Measurements from ENCODE around the gene TUBGCP2. TPM values are rescaled to one million over a fixed set of nuclear protein-coding genes. Genes with fewer than 3 reads are reported as not detected.
A peak's percentile ranks its signal among the peaks of the same experiment; 100 is the strongest.

The TUBGCP2 gene
- total RNA-seq, 1 donor from 2014 or later: 56.2 TPM

- Mint-ChIP-seq H3K27ac (ENCODE audit: unreplicated experiment) (no peak within 1 kb of the TSS), H3K27me3 (ENCODE audit: low read depth, unreplicated experiment) (peaks cover 4% of the 10 kb centered on the region), H3K4me3 (ENCODE audit: unreplicated experiment) (no peak within 1 kb of the TSS), H3K9me3 (ENCODE audit: unreplicated experiment) (no peaks in the 10 kb centered on the region), H3K4me1 (ENCODE audit: low read depth, unreplicated experiment) (peaks cover 15% of the 10 kb centered on the region), H3K36me3 (ENCODE audit: low read depth, unreplicated experiment) (peaks cover 2% of the 10 kb centered on the region)
- no peak for DNase-seq (ENCODE audit: low read depth)
- no peak within 1 kb of the TSS for H3K4me3 ChIP-seq (ENCODE audit: insufficient read depth, low read depth, low read length)
- peaks cover 3% of the 10 kb centered on the region for H3K27me3 ChIP-seq (ENCODE audit: insufficient read depth, low read length)
- no peak for FAIRE-seq
- peak; percentile 48 for TF ChIP-seq EZH2 (IDR thresholded peaks at IDR 0.05; ENCODE audit: insufficient read depth, low read length)
- TF ChIP-seq CTCF (IDR thresholded peaks at IDR 0.05; ENCODE audit: insufficient read depth, low read depth, low read length): no peak
- no peak within 1 kb of the TSS for H2AFZ ChIP-seq (ENCODE audit: low read depth, low read length)
- H3K27ac ChIP-seq (ENCODE audit: low read depth, low read length): no peak within 1 kb of the TSS
- no peak within 1 kb of the TSS for H3K9ac ChIP-seq (ENCODE audit: low read length)
- H3K4me2 ChIP-seq (ENCODE audit: low read length): peak within 1 kb of the TSS; percentile 46
- no peaks in the 10 kb centered on the region for H3K79me2 ChIP-seq (ENCODE audit: insufficient read depth, low read length)
- H3K36me3 ChIP-seq (ENCODE audit: insufficient read depth, low read length): no peaks in the 10 kb centered on the region
- peaks cover 28% of the 10 kb centered on the region for H4K20me1 ChIP-seq (ENCODE audit: insufficient read depth, low read length)
- peaks cover 23% of the 10 kb centered on the region for H3K4me1 ChIP-seq (ENCODE audit: insufficient read depth, low read length)
- H3K9me3 ChIP-seq (ENCODE audit: insufficient read depth, low read depth, low read length): no peaks in the 10 kb centered on the region
Measured at GRCh38 chr10:133276435-133277201, 32.1 kb downstream of the TUBGCP2 start, which contains the start of gene ADAM8. Gene ADAM8, minus strand, starts transcription at chr10:133276868. Its CDS starts 51 bp downstream, at chr10:133276817.

GRCh38 chr10:133276100-133276434 is 32.6 kb downstream of the TUBGCP2 start:
- peaks cover 15% of the 10 kb centered on the region for H3K4me1 Mint-ChIP-seq (ENCODE audit: low read depth, unreplicated experiment)
- H3K4me3 Mint-ChIP-seq (ENCODE audit: unreplicated experiment): no peak overlapping the region
- Histone ChIP-seq H2AFZ (ENCODE audit: low read depth, low read length) (no peak overlapping the region), H3K4me1 (ENCODE audit: insufficient read depth, low read length) (peaks cover 23% of the 10 kb centered on the region), H3K36me3 (ENCODE audit: insufficient read depth, low read length) (no peaks in the 10 kb centered on the region), H3K4me2 (ENCODE audit: low read length) (peak overlapping the region; percentile 46), H3K27ac (ENCODE audit: low read depth, low read length) (no peak overlapping the region), H3K27me3 (ENCODE audit: insufficient read depth, low read length) (peaks cover 3% of the 10 kb centered on the region), H3K9me3 (ENCODE audit: insufficient read depth, low read depth, low read length) (no peaks in the 10 kb centered on the region), H3K9ac (ENCODE audit: low read length) (no peak overlapping the region), H4K20me1 (ENCODE audit: insufficient read depth, low read length) (peaks cover 28% of the 10 kb centered on the region), H3K4me3 (ENCODE audit: insufficient read depth, low read depth, low read length) (no peak overlapping the region), H3K79me2 (ENCODE audit: insufficient read depth, low read length) (no peaks in the 10 kb centered on the region)
- no peak overlapping the region for H3K27ac Mint-ChIP-seq (ENCODE audit: unreplicated experiment)
- no peaks in the 10 kb centered on the region for H3K9me3 Mint-ChIP-seq (ENCODE audit: unreplicated experiment)
- FAIRE-seq: no peak
- peaks cover 4% of the 10 kb centered on the region for H3K27me3 Mint-ChIP-seq (ENCODE audit: low read depth, unreplicated experiment)
- DNase-seq (ENCODE audit: low read depth): no peak
- no peaks in the 10 kb centered on the region for H3K36me3 Mint-ChIP-seq (ENCODE audit: low read depth, unreplicated experiment)
- TF ChIP-seq EZH2 (IDR thresholded peaks at IDR 0.05; ENCODE audit: insufficient read depth, low read length) (no peak), CTCF (IDR thresholded peaks at IDR 0.05; ENCODE audit: insufficient read depth, low read depth, low read length) (no peak)

GRCh38 chr10:133275684-133276092 is 33.0 kb downstream of the TUBGCP2 start:
- H3K4me1 ChIP-seq (ENCODE audit: insufficient read depth, low read length): peaks cover 23% of the 10 kb centered on the region
- H3K27ac ChIP-seq (ENCODE audit: low read depth, low read length): no peak overlapping the region
- Mint-ChIP-seq H3K36me3 (ENCODE audit: low read depth, unreplicated experiment) (no peaks in the 10 kb centered on the region), H3K4me3 (ENCODE audit: unreplicated experiment) (no peak overlapping the region), H3K27ac (ENCODE audit: unreplicated experiment) (no peak overlapping the region), H3K4me1 (ENCODE audit: low read depth, unreplicated experiment) (peaks cover 15% of the 10 kb centered on the region), H3K27me3 (ENCODE audit: low read depth, unreplicated experiment) (peaks cover 4% of the 10 kb centered on the region), H3K9me3 (ENCODE audit: unreplicated experiment) (no peaks in the 10 kb centered on the region)
- FAIRE-seq (no peak), DNase-seq (ENCODE audit: low read depth) (no peak)
- peaks cover 28% of the 10 kb centered on the region for H4K20me1 ChIP-seq (ENCODE audit: insufficient read depth, low read length)
- H3K79me2 ChIP-seq (ENCODE audit: insufficient read depth, low read length): no peaks in the 10 kb centered on the region
- H3K9ac ChIP-seq (ENCODE audit: low read length): no peak overlapping the region
- H3K4me2 ChIP-seq (ENCODE audit: low read length): no peak overlapping the region
- H3K4me3 ChIP-seq (ENCODE audit: insufficient read depth, low read depth, low read length): no peak overlapping the region
- no peak overlapping the region for H2AFZ ChIP-seq (ENCODE audit: low read depth, low read length)
- H3K36me3 ChIP-seq (ENCODE audit: insufficient read depth, low read length): no peaks in the 10 kb centered on the region
- no peaks in the 10 kb centered on the region for H3K9me3 ChIP-seq (ENCODE audit: insufficient read depth, low read depth, low read length)
- H3K27me3 ChIP-seq (ENCODE audit: insufficient read depth, low read length): peaks cover 3% of the 10 kb centered on the region
- no peak for TF ChIP-seq EZH2 (IDR thresholded peaks at IDR 0.05; ENCODE audit: insufficient read depth, low read length)
- no peak for TF ChIP-seq CTCF (IDR thresholded peaks at IDR 0.05; ENCODE audit: insufficient read depth, low read depth, low read length)
